GM21825 (cell line): ENCODE measurements around the gene MFAP4.

ENCODE experiments used
- ATAC-seq: cut with Tn5 transposase; IDR thresholded peaks from one replicate; pipeline ENCODE4 v1.9.1; 2021; ENCODE audit warnings: mild to moderate bottlenecking, moderate library complexity; ENCODE audit not compliant: unreplicated experiment

Gene MFAP4

GRCh38 chr17:19386974-19387920, at the start of gene MFAP4:
Gene MFAP4 (minus strand): TSS chr17:19387190. CDS start chr17:19387155, 35 bp downstream.
- no peak for ATAC-seq

DNA sequence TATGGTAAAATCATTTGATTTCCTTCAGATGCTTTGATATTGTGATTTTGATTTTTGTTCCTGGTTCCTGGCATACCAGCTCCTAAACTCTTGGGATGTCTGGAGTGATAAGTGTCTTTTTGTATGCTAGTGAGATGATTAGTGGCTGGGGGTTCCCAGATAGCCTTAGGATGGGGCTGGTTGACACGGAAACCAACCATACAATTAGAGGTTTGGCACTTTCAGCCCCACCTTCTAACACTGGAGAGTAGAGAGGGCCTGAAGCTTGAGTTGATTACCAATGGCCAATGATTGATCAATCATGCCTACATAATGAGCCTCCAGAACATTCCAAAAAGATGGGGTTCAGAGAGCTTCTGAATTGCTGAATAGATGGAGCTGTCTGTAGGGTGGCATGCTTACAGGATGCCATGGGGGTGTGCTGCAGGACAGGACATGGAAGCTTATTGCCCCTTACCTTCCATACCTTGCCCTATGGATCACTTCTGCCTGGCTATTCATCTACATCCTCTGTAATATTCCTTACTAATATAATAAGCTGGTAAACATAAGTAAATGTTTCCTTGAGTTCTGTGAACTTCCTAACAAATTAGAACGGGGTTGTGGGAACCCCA, 46.8 kb upstream of the MFAP4 start:
- ATAC-seq: no peak

DNA sequence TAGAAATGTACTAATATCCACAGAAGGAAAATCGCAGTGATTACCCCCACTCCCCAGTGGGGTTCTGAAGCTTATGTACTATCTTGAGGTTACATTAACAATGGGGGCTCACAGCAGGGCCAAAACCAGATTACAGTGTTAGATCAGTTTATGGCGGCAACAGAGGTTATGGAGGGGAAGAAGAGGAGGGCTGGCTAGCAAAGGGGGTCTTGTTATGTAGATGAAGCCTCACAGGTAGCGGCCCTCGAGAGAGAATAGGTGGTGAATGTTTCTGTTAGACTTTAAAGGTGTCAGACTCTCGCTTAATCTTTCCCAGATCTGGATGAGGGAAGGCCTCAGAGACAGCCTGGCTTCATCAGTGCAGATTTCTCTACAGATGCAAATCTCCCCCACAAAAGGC, 46.3 kb upstream of the MFAP4 start:
- no peak for ATAC-seq

DNA sequence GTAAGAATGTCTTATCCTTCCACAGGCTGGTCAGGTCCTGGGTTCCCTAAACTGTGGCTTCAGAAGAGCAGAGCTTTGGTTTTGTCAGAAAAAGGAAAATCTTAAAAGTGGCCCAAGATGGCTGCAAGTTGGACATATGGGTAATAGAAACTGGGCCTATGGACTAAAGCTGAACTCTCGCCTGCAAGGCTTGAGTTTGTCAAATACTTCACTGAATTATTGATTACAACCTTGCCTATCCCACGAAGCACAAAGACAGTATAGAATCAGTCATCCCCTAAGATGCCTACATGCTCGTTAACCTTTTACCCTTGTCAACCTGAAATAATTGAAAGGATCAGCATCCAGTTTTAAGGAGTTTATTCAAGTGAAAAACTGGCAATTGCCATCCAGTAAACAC, 44.7 kb upstream of the MFAP4 start:
- no peak for ATAC-seq

DNA sequence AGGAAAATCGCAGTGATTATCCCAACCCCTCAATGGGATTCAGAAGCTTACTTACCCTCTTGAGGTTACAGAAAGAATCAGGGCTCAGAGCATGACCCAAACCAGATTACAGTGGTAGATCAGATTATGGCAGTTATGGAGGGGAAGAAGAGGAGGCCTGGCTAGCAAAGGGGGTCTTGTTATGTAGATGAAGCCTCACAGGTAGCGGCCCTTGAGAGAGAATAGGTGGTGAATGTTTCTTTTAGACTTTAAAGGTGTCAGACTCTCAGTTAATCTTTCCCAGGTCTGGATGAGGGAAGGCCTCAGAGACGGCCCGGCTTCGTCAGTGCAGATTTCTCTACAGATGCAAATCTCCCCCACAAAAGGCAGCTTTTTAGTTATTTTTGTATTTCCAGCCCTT, 39.6 kb upstream of the MFAP4 start:
- no peak for ATAC-seq

DNA sequence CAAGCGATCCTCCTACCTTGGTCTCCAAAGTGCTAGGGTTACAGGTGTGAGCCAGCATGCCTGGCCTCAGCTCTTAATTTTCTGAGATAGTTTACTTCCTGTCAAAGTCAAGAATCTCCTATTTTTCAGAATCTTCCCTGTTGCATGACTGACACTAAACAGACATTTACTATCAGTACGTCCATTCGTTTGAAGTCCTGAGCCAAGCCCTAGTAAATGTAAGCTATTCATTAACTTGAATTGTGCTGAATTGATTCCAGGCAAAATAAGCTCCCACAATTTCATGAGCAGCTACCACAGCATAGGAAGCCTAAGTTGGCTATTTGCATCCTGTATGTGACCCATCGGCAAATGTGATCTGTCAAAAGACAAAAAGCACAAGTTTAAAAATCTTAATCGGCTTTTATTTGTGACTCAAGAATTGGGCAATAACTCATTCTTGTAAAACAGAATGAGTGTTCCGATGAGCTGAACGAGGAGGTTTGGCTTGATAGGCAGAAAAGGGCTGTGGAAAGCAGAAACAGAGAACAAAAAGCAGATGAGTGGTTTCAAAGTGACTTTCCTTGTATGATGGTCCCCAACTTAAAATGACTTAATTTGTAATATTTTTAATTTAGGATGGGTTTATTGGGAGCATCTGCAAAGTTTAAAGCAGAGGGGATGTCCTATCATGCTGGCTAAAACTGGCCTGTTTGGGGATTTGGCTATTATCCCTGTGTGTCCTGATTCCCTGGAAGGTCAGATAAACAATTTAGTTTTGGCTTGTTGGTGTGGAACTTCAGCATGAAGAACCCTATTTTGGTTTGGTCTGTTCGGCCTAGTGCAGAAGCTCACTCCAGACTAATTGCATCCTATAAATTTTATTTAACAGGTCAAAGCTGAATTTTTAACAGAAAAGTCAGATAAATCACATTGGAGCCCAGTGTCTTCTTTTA, 38.2 kb upstream of the MFAP4 start:
- ATAC-seq: no peak

DNA sequence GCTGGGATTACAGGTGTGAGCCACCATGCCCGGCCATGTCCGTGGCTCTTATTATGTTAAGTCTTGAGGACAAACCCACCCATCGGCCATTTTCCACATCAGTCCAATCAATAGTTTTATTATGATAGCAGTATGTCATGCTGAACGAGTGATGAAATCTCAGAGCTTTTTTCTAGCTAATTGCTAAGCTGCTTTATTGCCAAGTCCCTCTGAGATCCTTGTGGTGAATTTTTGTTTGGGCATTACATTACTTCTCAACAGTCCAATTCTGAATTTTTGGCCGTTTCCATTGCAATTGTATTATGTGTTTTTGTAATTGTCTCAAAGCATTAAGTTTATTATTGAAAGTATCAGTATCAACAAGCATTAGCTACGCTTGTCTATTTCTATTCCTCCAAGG, 34.9 kb upstream of the MFAP4 start:
- no peak for ATAC-seq

DNA sequence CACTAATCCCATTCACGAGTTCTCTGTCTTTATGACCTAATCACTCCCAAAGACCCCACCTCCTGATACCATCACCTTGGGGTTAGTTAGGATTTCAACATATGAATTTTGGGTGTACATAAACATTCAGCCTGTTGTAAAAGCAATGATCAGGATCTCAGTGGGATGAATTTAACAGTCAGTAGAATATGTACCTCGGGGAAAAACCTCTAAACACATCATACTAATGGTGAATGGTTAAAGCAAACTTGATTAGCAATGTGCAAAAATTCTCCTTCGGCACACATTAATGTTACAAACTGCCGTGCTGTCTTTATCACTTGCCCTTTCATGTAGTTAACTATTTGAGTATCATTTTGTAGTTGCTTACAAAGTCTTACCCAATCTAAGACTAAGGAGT, 34.2 kb upstream of the MFAP4 start:
- ATAC-seq: no peak

DNA sequence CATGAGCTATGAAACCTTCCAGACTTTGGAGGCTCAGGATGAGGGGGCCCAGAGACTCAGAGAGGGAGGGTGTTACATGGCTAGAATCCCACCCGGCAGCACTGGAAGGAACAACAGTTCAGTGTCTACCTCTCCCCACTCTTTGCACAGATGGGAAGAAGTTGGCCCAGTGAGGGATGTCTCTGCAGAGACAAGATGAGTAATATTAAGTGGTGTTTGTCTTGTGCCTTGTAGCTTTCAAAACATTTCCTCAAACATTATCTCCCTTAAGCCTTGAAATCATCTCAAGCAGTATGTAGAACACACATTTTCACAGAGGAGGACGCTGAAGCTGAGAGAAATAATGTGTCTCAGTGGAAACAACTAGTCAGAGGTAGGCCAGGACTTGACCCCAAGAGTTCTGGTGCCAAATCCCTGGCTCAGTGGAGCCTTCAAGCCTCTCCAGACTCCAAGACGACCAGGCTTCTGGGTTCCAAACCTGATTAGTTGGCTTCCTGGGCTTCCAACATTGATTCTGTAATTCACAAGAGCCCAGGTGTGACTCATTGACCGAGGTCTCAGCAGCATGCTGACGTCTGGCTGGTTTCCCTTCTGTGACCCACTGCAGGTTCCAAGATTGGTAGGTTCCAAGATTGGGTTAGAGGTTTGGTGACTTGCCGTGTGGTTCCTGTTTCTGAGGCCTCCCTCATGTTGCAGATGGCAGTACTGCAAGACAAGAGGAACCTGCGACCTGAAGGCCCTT, 31.4 kb upstream of the MFAP4 start:
- no peak for ATAC-seq

- no peak for ATAC-seq
Measured at GRCh38 chr17:19417611-19418010, 30.6 kb upstream of the MFAP4 start.

DNA sequence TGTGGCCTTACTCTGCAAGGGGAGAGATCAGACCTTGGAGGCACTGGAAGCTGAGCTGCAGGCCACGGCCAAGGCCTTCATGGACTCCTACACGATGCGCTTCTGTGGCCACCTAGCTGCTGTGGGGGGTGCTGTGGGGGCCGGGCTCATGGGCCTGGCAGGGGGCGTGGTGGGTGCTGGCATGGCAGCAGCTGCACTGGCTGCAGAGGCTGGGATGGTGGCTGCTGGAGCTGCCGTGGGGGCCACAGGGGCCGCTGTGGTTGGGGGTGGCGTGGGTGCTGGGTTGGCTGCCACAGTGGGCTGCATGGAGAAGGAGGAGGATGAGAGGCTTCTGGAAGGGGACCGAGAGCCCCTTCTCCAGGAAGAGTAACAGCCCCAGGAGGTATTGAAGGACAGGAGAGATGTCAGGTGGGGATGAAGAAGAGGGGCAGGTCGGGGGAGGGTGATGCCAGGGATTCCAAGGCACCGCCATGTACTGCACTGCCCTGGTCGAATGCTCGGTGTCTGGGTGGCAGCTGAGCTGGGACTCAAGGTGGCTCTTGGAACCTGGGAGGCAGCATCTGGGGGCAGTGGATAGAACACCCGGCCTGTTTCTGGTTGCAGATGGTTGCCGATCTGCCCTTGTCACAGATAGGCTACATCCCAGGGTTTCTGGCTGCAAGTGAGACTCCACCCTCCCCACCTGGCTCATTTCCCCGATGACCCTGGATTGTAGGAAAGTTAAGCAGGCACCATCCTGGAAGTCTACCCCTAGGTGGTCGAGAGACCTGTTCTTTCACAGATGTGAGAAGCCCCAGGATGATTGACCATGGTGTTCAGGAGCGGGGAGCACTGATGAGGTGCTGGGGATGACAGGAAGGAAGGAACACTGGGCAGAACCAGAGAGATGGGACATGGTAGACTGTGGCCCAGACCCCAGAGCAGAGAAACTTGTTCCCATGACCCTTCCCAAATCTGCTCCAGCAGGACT, 29.1 kb upstream of the MFAP4 start:
- ATAC-seq: no peak

DNA sequence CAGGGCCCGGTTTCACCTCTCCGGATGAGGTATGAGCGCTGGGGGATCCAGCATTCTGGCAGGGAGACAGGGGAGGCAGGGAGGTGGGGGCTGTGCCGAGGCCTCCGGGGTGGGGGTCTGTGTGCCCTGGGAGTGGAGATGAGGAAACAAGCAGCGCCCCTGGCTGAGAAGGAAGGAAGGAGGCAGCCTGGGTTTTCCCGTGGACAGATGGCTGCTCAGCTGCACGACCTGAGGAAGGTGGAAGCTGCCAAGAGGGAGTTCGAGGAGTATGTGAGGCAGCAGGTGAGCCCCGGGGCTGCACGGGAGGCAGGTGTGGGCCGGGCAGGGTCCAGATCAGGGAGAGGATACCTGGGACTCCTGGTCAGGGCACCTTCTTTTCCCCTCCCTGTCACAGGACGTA, 28.3 kb upstream of the MFAP4 start:
- no peak for ATAC-seq

- no peak for ATAC-seq
Measured at GRCh38 chr17:19414396-19415280, 27.6 kb upstream of the MFAP4 start.

DNA sequence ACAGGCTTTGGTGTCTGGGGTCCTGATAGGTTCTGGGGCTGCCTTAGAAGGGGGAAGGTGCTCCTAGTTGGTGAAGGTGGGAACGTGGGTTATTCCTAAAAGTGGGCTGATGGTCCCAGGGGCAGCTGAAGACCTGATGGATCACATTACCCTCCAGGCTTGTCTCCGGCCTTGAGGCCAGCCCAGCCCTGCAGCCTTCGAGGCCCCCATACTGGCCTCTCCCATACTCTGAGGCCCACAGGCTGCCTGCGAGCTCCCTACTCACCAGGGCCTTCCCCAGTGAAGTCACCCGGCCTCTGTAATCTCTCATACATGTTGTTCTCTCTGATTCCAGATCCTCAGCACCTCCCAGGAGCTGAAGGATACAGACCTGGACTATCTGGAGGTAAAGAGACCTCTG, 26.8 kb upstream of the MFAP4 start:
- ATAC-seq: no peak

- no peak for ATAC-seq
Measured at GRCh38 chr17:19412984-19413383, 26.0 kb upstream of the MFAP4 start.

DNA sequence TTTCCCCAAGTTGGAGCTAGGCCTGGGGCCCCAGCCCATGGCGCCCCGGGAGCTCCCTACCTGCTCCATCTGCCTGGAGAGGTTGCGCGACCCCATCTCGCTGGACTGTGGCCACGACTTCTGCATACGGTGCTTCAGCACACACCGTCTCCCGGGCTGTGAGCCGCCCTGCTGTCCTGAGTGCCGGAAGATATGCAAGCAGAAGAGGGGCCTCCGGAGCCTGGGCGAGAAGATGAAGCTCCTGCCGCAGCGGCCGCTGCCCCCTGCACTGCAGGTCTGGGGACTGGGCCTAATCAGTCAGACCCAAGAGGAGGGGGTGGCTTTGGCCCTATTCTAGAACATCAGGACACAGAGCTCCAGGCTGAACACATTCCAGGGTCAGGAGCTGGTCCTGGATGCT, 25.5 kb upstream of the MFAP4 start:
- ATAC-seq: no peak

- no peak for ATAC-seq
Measured at GRCh38 chr17:19411631-19412030, 24.6 kb upstream of the MFAP4 start.

DNA sequence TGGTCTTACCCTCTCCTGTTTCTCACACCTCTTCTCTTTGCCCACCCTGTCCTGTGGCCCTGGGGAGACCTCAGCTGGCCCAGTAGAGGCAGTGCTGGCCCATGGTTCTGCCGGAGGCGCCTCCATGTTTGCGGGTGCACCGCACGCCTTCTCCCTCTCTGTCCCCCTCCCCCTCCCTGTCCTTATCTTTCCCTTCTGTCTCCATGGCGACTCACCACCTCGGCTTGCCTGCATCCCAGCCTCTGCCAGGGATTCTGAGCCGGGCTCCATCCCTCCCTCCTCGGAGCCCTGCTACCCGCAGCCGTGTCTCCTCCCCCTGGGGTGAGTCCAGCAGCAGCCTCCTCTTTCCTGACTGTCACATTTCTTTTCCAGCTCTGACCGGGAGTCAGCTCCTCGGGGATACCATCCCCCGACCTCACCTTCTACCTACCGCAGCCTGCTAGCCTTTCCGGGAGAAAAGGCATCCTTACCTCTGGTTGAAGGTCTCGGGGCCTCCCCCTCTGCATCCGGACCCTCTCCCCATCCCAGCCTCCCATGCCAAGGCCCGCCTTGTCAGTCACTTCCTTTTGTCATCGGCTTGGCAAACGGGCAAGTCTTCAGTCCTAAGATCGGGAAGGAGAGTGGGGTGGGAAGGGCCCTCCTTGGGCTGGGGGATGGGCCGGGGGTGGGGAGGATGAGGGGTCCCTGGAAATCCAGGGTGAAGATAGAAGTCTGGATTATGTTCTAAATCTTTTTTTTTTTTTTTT, 24.1 kb upstream of the MFAP4 start, which contains the start of gene RNF112:
Gene RNF112, plus strand, starts transcription at position 358 of the 746 bp plus-strand sequence. Its CDS starts 177 bp downstream, at position 535.
- no peak for ATAC-seq
